ENCODE measurements around the gene ANKRD17.

- no peak for TF ChIP-seq CTCF (IDR thresholded peaks at IDR 0.05 in 2 of 3, conservative IDR thresholded peaks at IDR 0.05 in 1 of 3; ENCODE audit: borderline replicate concordance in 1 of 3, insufficient read depth in 1 of 3, low read depth in 2 of 3, low read length in 2 of 3)
- TF ChIP-seq JUND (IDR thresholded peaks at IDR 0.05): no peak
- TF ChIP-seq ZBTB33 (IDR thresholded peaks at IDR 0.05; ENCODE audit: extremely low read depth, insufficient replicate concordance, low read length): no peak
- TF ChIP-seq YY1 (IDR thresholded peaks at IDR 0.05; ENCODE audit: extremely low read depth, insufficient replicate concordance, low read depth, low read length): no peak
- no peak for TF ChIP-seq ZNF274 (IDR thresholded peaks at IDR 0.05; ENCODE audit: low read depth, low read length)
- TF ChIP-seq EZH2 (IDR thresholded peaks at IDR 0.05): no peak
- TF ChIP-seq POLR2A (IDR thresholded peaks at IDR 0.05; ENCODE audit: borderline replicate concordance, extremely low read depth, insufficient read depth, insufficient read length): no peak
- TF ChIP-seq SP1 (IDR thresholded peaks at IDR 0.05; ENCODE audit: low read depth): no peak
- no peak for TF ChIP-seq POLR2AphosphoS5 (IDR thresholded peaks at IDR 0.05; ENCODE audit: low read depth, low read length)
- TF ChIP-seq MAX (IDR thresholded peaks at IDR 0.05): no peak
- TF ChIP-seq RAD21 (IDR thresholded peaks at IDR 0.05; ENCODE audit: low read depth): no peak
- no peak for TF ChIP-seq EZH2phosphoT487 (IDR thresholded peaks at IDR 0.05; ENCODE audit: borderline replicate concordance)
- TF ChIP-seq REST (IDR thresholded peaks at IDR 0.05; ENCODE audit: low read depth): no peak
Measured at GRCh38 chr4:73137121-73137520, 121.5 kb downstream of the ANKRD17 start.
